Peyer's patch (tissue), 4 donors: ENCODE measurements around the gene PLD2.

ENCODE experiments used
- POLR2A ChIP-seq, 2 donors: fragments of 450-650 bp; IDR thresholded peaks; one replicate each; pipeline ENCODE4 v1.5.1; 2017; ENCODE audit warnings: antibody characterized with exemption in 2 of 2, mild to moderate bottlenecking in 2 of 2, moderate library complexity in 2 of 2
- TF ChIP-seq, protein P1 (sequence below), 6 experiments: fragments of 450-650 bp in 4 of 6; fragments of 200-600 bp in 2 of 6; sonication (generic) in 1 of 6; IDR thresholded peaks; one replicate each; pipeline ENCODE4 v1.5.1; 2017 to 2019; ENCODE audit warnings: antibody characterized with exemption in 6 of 6, mild to moderate bottlenecking in 3 of 6, moderate library complexity in 1 of 6

DNA sequence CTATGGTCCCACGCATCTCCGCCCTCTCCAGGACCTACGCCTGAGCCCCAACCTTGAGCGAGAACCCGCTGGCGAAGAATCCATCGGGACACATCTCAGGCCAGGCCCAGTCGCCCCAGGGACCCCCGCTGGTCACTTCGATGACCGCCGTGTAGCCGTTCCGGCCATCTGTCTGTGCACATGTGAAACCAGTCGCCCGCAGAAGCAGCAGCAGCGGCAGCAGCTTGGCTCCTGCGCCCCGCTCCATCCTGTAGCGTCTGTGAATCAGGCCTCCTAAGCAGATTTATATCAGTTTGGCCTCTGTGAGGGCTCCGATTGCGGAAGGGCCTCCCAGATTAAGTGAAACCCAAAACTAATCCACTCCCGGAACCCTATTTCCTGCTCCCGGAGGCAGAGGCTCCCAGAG, 20.8 kb upstream of the PLD2 start, which contains the start of gene VMO1:
- TF ChIP-seq POLR2A (IDR thresholded peaks at IDR 0.05), result no peak
- TF ChIP-seq, protein P1, sequence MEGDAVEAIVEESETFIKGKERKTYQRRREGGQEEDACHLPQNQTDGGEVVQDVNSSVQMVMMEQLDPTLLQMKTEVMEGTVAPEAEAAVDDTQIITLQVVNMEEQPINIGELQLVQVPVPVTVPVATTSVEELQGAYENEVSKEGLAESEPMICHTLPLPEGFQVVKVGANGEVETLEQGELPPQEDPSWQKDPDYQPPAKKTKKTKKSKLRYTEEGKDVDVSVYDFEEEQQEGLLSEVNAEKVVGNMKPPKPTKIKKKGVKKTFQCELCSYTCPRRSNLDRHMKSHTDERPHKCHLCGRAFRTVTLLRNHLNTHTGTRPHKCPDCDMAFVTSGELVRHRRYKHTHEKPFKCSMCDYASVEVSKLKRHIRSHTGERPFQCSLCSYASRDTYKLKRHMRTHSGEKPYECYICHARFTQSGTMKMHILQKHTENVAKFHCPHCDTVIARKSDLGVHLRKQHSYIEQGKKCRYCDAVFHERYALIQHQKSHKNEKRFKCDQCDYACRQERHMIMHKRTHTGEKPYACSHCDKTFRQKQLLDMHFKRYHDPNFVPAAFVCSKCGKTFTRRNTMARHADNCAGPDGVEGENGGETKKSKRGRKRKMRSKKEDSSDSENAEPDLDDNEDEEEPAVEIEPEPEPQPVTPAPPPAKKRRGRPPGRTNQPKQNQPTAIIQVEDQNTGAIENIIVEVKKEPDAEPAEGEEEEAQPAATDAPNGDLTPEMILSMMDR (IDR thresholded peaks at IDR 0.05), result no peak
